ENCODE data around the gene ATP5F1E. TPM values are rescaled to one million over a fixed set of nuclear protein-coding genes. Genes with fewer than 3 reads are reported as not detected.
"Not testable (repeated sequence)": the region's sequence is repeated elsewhere in the genome, so short reads cannot be mapped to it uniquely, and the experiment has no call there.

The ATP5F1E gene
- total RNA-seq, 2 donors from 2014 or later, result 45.5 to 78.0 TPM

GRCh38 chr20:59020938-59021551 is 11.1 kb downstream of the ATP5F1E start:
- Mint-ChIP-seq H3K27ac (peak overlapping the region; percentile 12), H3K36me3 (ENCODE audit: low read depth) (peaks cover 44% of the 10 kb centered on the region), H3K4me1 (peaks cover 30% of the 10 kb centered on the region), H3K27me3 (no peaks in the 10 kb centered on the region), H3K4me3 (no peak overlapping the region), H3K9me3 (no peaks in the 10 kb centered on the region)
- no peak for ATAC-seq (replicated peaks)

GRCh38 chr20:59019217-59019616 is 12.9 kb downstream of the ATP5F1E start, which contains the start of gene TUBB1:
TUBB1 (plus strand) TSS chr20:59019429; CDS start chr20:59019523, 94 bp downstream.
- no peak for ATAC-seq (replicated peaks)
- H3K4me3 Mint-ChIP-seq, result no peak within 1 kb of the TSS
- H3K27ac Mint-ChIP-seq, result no peak within 1 kb of the TSS
- no peaks in the 10 kb centered on the region for H3K9me3 Mint-ChIP-seq
- no peaks in the 10 kb centered on the region for H3K27me3 Mint-ChIP-seq
- H3K36me3 Mint-ChIP-seq (ENCODE audit: low read depth), result peaks cover 25% of the 10 kb centered on the region
- H3K4me1 Mint-ChIP-seq, result peaks cover 26% of the 10 kb centered on the region

- H3K36me3 Mint-ChIP-seq (ENCODE audit: low read depth), result peaks cover 21% of the 10 kb centered on the region
- H3K27ac Mint-ChIP-seq, result no peak overlapping the region
- no peak for ATAC-seq (replicated peaks)
- H3K9me3 Mint-ChIP-seq, result no peaks in the 10 kb centered on the region
- no peak overlapping the region for H3K4me3 Mint-ChIP-seq
- peaks cover 30% of the 10 kb centered on the region for H3K4me1 Mint-ChIP-seq
- no peaks in the 10 kb centered on the region for H3K27me3 Mint-ChIP-seq
Observed at GRCh38 chr20:59018817-59019216, 13.3 kb downstream of the ATP5F1E start.

- H3K27me3 Mint-ChIP-seq, result no peaks in the 10 kb centered on the region
- no peaks in the 10 kb centered on the region for H3K9me3 Mint-ChIP-seq
- H3K4me1 Mint-ChIP-seq, result peaks cover 39% of the 10 kb centered on the region
- ATAC-seq (replicated peaks), result no peak
- peak overlapping the region; percentile 64 for H3K27ac Mint-ChIP-seq
- peaks cover 10% of the 10 kb centered on the region for H3K36me3 Mint-ChIP-seq (ENCODE audit: low read depth)
- H3K4me3 Mint-ChIP-seq, result peak overlapping the region; percentile 48
Observed at GRCh38 chr20:59017493-59018231, 14.5 kb downstream of the ATP5F1E start.

- ATAC-seq (replicated peaks), result peak; percentile 61
- Mint-ChIP-seq H3K9me3 (no peaks in the 10 kb centered on the region), H3K4me3 (peak overlapping the region; percentile 48), H3K4me1 (peaks cover 39% of the 10 kb centered on the region), H3K27ac (peak overlapping the region; percentile 64), H3K27me3 (no peaks in the 10 kb centered on the region), H3K36me3 (ENCODE audit: low read depth) (peaks cover 3% of the 10 kb centered on the region)
Observed at GRCh38 chr20:59016795-59017492, 15.2 kb downstream of the ATP5F1E start.

GRCh38 chr20:59015812-59016711 is 16.1 kb downstream of the ATP5F1E start:
- peak overlapping the region; percentile 48 for H3K4me3 Mint-ChIP-seq
- peaks cover 42% of the 10 kb centered on the region for H3K4me1 Mint-ChIP-seq
- no peaks in the 10 kb centered on the region for H3K27me3 Mint-ChIP-seq
- no peaks in the 10 kb centered on the region for H3K9me3 Mint-ChIP-seq
- ATAC-seq (replicated peaks), result no peak
- H3K36me3 Mint-ChIP-seq (ENCODE audit: low read depth), result no peaks in the 10 kb centered on the region
- H3K27ac Mint-ChIP-seq, result peak overlapping the region; percentile 64

GRCh38 chr20:59015411-59015810 is 16.7 kb downstream of the ATP5F1E start:
- Mint-ChIP-seq H3K4me3 (no peak overlapping the region), H3K36me3 (ENCODE audit: low read depth) (no peaks in the 10 kb centered on the region), H3K27ac (no peak overlapping the region), H3K9me3 (no peaks in the 10 kb centered on the region), H3K27me3 (no peaks in the 10 kb centered on the region), H3K4me1 (peaks cover 37% of the 10 kb centered on the region)
- ATAC-seq (replicated peaks), result no peak

GRCh38 chr20:59014680-59015389 is 17.3 kb downstream of the ATP5F1E start:
- Mint-ChIP-seq H3K4me1 (peaks cover 37% of the 10 kb centered on the region), H3K27ac (peak overlapping the region; percentile 8), H3K36me3 (ENCODE audit: low read depth) (no peaks in the 10 kb centered on the region), H3K27me3 (no peaks in the 10 kb centered on the region), H3K4me3 (peak overlapping the region; percentile 30), H3K9me3 (no peaks in the 10 kb centered on the region)
- ATAC-seq (replicated peaks), result no peak

GRCh38 chr20:59013959-59014608 is 18.1 kb downstream of the ATP5F1E start:
- no peaks in the 10 kb centered on the region for H3K9me3 Mint-ChIP-seq
- peak overlapping the region; percentile 8 for H3K27ac Mint-ChIP-seq
- H3K27me3 Mint-ChIP-seq, result no peaks in the 10 kb centered on the region
- peaks cover 37% of the 10 kb centered on the region for H3K4me1 Mint-ChIP-seq
- H3K36me3 Mint-ChIP-seq (ENCODE audit: low read depth), result no peaks in the 10 kb centered on the region
- peak; percentile 69 for ATAC-seq (replicated peaks)
- peak overlapping the region; percentile 30 for H3K4me3 Mint-ChIP-seq

GRCh38 chr20:59013031-59013951 is 18.8 kb downstream of the ATP5F1E start:
- no peaks in the 10 kb centered on the region for H3K27me3 Mint-ChIP-seq
- no peaks in the 10 kb centered on the region for H3K9me3 Mint-ChIP-seq
- H3K4me1 Mint-ChIP-seq, result peaks cover 37% of the 10 kb centered on the region
- peak overlapping the region; percentile 63 for H3K27ac Mint-ChIP-seq
- H3K36me3 Mint-ChIP-seq (ENCODE audit: low read depth), result no peaks in the 10 kb centered on the region
- H3K4me3 Mint-ChIP-seq, result peak overlapping the region; percentile 30
- no peak for ATAC-seq (replicated peaks)

- not testable (repeated sequence) for ATAC-seq (replicated peaks); H3K4me3 Mint-ChIP-seq; H3K9me3 Mint-ChIP-seq; H3K27ac Mint-ChIP-seq; H3K36me3 Mint-ChIP-seq (ENCODE audit: low read depth); H3K27me3 Mint-ChIP-seq
- H3K4me1 Mint-ChIP-seq, result peaks cover 31% of the 10 kb centered on the region
Observed at GRCh38 chr20:59011874-59012157, 20.3 kb downstream of the ATP5F1E start.

- Mint-ChIP-seq H3K27ac (no peak overlapping the region), H3K9me3 (no peaks in the 10 kb centered on the region), H3K36me3 (ENCODE audit: low read depth) (no peaks in the 10 kb centered on the region), H3K27me3 (no peaks in the 10 kb centered on the region), H3K4me3 (no peak overlapping the region), H3K4me1 (peaks cover 26% of the 10 kb centered on the region)
- no peak for ATAC-seq (replicated peaks)
Observed at GRCh38 chr20:59010995-59011873, 20.9 kb downstream of the ATP5F1E start.

All from activated T-helper 17 cell treated with anti-CD3 and anti-CD28 coated beads, Interleukin-2, amount 50 U/mL, for 72 hours (primary cell).